H1 (cell line): Measurements from ENCODE around the gene POLR1F. TPM values are rescaled to one million over a fixed set of nuclear protein-coding genes. Genes with fewer than 3 reads are reported as not detected.

Experiments
- CHD2 ChIP-seq: IDR thresholded peaks from 2 replicates; pipeline ENCODE4 v1.6.1; 2012; ENCODE audit warnings: low read length, improper control_type of control experiment
- CTBP2 ChIP-seq: IDR thresholded peaks from 2 replicates; pipeline ENCODE4 v1.7.0; 2011; ENCODE audit warnings: borderline replicate concordance, mild to moderate bottlenecking, moderate library complexity, mixed read lengths, low read length; ENCODE audit not compliant: insufficient read depth, insufficient read length
- YY1 ChIP-seq: IDR thresholded peaks from 2 replicates; pipeline ENCODE4 v1.6.1; 2011; ENCODE audit warnings: low read depth, mild to moderate bottlenecking, low read length
- polyA plus RNA-seq, 7 experiments: library from polyadenylated mRNA; depleted of rRNA in 3 of 7; stranded (reverse) in 5 of 7; unstranded in 2 of 7; fragments of >200 nt in 5 of 7; fragments of 200-250 nt in 2 of 7; gene quantifications; 1 replicate in 5 of 7; 2 replicates in 1 of 7; 4 replicates in 1 of 7; pipeline versions ENCODE4 v1.2.1 to v1.2.3, GENCODE V29; 2011 to 2013; ENCODE audit warnings: missing spikeins in 2 of 7, mixed read lengths in 2 of 7
- total RNA-seq: library from RNA; stranded (reverse); fragmentation: NEBNext Ultra II Directional; extraction: Animal tissue kit (Norgen Biotek cat#: 25700); gene quantifications from 2 replicates; pipeline ENCODE4 v1.2.1, GENCODE V29; 2021

POLR1F gene
- total and polyA plus RNA-seq, 2 of the 8 experiments (the other 6 are each of a cell fraction or from before 2014, with no cell fraction given): 11.2 to 24.6 TPM

DNA sequence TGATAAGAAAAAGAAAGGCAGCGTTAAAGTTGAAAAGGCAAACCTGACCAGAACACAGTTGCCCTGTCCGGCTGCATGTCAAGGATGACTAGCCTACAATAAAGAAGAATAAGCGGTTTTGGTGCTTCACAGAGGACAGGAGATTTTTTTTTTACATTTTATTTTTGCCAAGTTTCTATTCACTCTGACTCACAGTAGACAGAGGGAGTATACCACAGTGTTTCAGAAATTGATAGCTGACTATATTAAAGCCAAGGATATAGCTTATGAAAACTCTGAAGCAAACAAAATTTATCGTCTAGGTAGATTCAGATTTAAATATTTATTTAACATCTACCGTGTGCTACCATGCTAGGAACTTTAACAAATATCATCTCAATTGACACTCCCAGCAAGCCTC is 16.9 kb upstream of the POLR1F start (continued):
- TF ChIP-seq CTBP2 (no peak), CHD2 (no peak), YY1 (no peak)
